Left ventricle myocardium inferior (tissue), 1 donor: Measurements from ENCODE around the gene AK1. TPM values are rescaled to one million over a fixed set of nuclear protein-coding genes. Genes with fewer than 3 reads are reported as not detected.

Source experiments
- DNase-seq: peaks from one replicate; pipeline ENCODE4 v3.0.0-alpha.2; 2020
- H3K27ac ChIP-seq: fragments of 200-600 bp; replicated peaks from 2 replicates; pipeline ENCODE4 v1.8.0; 2021
- H3K27me3 ChIP-seq: fragments of 200-600 bp; 2 replicates; pipeline ENCODE4 v1.8.0; 2021; ENCODE audit warnings: low read depth
- H3K36me3 ChIP-seq: fragments of 200-600 bp; 2 replicates; pipeline ENCODE4 v1.8.0; 2021
- H3K4me1 ChIP-seq: fragments of 200-600 bp; 2 replicates; pipeline ENCODE4 v1.8.0; 2021
- H3K4me3 ChIP-seq: fragments of 200-600 bp; 2 replicates; pipeline ENCODE4 v1.8.0; 2021; ENCODE audit warnings: mild to moderate bottlenecking, moderate library complexity
- H3K9me3 ChIP-seq: fragments of 200-600 bp; replicated peaks from 2 replicates; pipeline ENCODE4 v1.8.0; 2021
- intact Hi-C: fragments of 100-400 bp; cut with micrococcal nuclease; formaldehyde crosslinking; loops from one replicate; pipeline ENCODE4 v1.11.0; 2022
- total RNA-seq: library from RNA; stranded (reverse); fragmentation: NEBNext Ultra II Directional; extraction: Animal tissue kit (Norgen Biotek cat#: 25700); gene quantifications from one replicate; pipeline ENCODE4 v1.2.1, GENCODE V29; 2021
- TF ChIP-seq, protein P1 (sequence below): fragments of 200-600 bp; IDR thresholded peaks from 2 replicates; pipeline ENCODE4 v1.8.0; 2021; ENCODE audit warnings: antibody characterized with exemption, mild to moderate bottlenecking, borderline replicate concordance
- donor health status: DM: no; HTN: yes; CAD: no; lungs with severe emphysema.

The AK1 gene
- total RNA-seq, 1 donor from 2014 or later = 844 TPM

GRCh38 chr9:127878652-127879390 is 1.3 kb upstream of the AK1 start:
- peak overlapping the region; percentile 93 for H3K27ac ChIP-seq
- peaks cover 65% of the 10 kb centered on the region for H3K4me1 ChIP-seq
- no peaks in the 10 kb centered on the region for H3K9me3 ChIP-seq
- no peak overlapping the region for H3K4me3 ChIP-seq
- TF ChIP-seq, protein P1, sequence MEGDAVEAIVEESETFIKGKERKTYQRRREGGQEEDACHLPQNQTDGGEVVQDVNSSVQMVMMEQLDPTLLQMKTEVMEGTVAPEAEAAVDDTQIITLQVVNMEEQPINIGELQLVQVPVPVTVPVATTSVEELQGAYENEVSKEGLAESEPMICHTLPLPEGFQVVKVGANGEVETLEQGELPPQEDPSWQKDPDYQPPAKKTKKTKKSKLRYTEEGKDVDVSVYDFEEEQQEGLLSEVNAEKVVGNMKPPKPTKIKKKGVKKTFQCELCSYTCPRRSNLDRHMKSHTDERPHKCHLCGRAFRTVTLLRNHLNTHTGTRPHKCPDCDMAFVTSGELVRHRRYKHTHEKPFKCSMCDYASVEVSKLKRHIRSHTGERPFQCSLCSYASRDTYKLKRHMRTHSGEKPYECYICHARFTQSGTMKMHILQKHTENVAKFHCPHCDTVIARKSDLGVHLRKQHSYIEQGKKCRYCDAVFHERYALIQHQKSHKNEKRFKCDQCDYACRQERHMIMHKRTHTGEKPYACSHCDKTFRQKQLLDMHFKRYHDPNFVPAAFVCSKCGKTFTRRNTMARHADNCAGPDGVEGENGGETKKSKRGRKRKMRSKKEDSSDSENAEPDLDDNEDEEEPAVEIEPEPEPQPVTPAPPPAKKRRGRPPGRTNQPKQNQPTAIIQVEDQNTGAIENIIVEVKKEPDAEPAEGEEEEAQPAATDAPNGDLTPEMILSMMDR = no peak
- H3K27me3 ChIP-seq = no peaks in the 10 kb centered on the region
- intact Hi-C loops = no loop called here
- DNase-seq = no peak
- H3K36me3 ChIP-seq = no peaks in the 10 kb centered on the region

DNA sequence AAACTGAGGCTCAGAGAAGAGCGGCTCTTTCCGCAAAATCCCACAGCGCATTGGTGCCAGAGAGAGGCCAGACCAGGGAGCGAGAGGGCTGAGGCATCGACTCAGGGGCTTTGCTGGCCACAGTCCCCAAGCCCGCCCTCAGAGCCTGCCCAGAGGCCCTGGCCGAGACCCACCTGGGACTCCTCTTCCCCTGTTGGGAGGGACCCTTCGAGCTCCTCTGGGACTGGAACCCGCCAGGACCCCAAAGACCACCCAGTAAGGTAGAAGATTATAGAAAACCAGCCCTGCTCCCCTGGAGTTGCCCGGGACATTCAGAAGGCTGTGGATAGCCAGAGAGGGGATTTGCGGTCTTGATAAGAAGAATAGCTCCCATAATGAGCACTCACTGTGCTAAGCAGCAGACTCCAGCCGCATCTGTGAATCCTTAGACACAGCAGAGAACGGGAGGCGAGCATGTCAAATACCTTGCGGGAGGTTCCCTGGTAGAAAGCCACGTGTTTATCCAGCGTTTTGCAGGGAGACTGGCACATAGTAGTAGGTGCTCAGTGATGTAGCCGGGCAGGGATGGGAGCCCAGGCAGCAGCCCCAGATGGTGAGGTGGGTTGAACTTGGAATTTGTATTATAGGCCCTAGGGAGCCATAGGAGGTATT is 651 bp upstream of the AK1 start:
- Histone ChIP-seq H3K4me3 (peak overlapping the region; percentile 77), H3K9me3 (no peaks in the 10 kb centered on the region), H3K4me1 (peaks cover 68% of the 10 kb centered on the region), H3K27ac (peak overlapping the region; percentile 93), H3K36me3 (peaks cover 2% of the 10 kb centered on the region), H3K27me3 (no peaks in the 10 kb centered on the region)
- intact Hi-C loops = no loop called here
- TF ChIP-seq, protein P1 = no peak
- DNase-seq = no peak

DNA sequence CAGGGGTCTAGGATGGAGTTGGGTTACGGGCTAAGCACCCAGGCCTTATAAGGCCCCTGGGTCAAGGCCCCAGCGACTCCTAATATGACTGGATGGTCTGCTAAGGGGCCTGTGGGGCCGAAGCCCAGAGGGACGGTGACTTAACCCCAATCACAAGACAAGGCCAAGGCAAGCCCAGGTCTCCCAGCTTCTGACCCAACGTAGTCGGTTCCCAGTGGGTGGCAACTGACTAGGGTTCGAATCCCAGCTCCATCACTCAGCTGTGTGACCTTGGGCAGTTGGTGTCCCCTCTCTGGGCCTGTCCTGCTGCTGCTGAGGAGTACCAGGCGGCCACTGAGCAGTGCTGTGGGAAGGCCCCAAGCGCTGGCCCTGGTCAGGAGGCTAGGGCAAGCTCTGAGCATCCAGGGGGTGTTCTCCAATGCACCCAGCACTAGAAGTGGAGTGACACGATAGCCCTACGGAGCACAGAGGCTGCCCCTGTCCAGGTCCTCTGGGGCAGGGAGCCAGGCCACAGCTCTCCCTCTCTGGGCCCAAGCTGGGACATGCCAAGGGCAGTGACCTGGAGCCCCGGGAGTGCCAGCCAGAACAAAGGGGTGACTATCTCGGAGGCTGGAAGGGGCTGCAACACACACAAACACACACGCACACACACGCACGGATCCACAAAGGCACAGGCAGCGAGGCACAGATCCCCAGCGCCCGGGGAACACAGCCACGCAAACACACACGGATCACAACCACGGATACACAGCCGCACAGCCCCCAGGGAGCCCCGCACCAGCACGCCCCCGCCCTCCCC is 512 bp downstream of the AK1 start:
- H3K9me3 ChIP-seq = no peaks in the 10 kb centered on the region
- H3K4me3 ChIP-seq = peak overlapping the region; percentile 77
- TF ChIP-seq, protein P1 = no peak
- peaks cover 65% of the 10 kb centered on the region for H3K4me1 ChIP-seq
- DNase-seq = no peak
- H3K27me3 ChIP-seq = no peaks in the 10 kb centered on the region
- H3K36me3 ChIP-seq = peaks cover 14% of the 10 kb centered on the region
- intact Hi-C loops = no loop called here
- H3K27ac ChIP-seq = peak overlapping the region; percentile 93

DNA sequence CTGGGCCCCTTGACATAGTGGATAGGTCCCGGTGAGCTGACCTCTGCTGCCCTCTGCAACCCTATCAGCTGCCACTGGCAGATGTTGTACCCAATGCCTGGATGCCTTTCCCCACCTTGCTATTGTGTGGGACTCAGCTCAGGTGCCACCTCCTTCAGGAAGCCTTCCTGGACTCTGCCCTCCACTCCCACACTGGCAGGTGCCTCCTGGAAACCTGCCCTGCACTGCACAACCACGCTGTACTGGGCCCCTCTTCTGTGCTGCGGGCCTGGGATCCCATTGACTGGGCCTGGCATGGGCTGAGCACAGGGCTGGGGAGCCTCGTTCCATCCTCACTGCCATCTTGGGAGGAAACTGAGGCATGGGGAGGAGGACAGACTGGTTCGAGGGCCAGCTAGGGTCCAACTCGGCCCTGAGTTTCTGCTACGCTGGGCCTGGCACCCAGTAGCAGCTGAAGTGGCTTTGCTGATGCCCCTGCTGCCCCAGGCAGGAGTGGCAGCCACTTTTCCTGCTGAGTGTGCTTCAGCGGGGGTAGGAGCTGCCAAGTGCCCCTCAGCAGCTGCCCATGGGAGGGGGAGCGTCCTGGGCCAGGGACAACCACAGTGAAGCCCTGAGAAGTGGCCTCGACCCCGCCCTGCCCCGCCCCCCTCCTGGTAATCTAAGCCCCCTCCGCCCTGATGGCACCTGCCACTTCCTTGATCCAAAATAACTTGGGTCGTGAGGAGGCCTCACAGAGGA is 1.3 kb downstream of the AK1 start:
- peaks cover 66% of the 10 kb centered on the region for H3K4me1 ChIP-seq
- peaks cover 22% of the 10 kb centered on the region for H3K36me3 ChIP-seq
- no peaks in the 10 kb centered on the region for H3K9me3 ChIP-seq
- H3K4me3 ChIP-seq = peak overlapping the region; percentile 77
- no peak for DNase-seq
- intact Hi-C loops = no loop called here
- TF ChIP-seq, protein P1 = no peak
- H3K27me3 ChIP-seq = no peaks in the 10 kb centered on the region
- peak overlapping the region; percentile 93 for H3K27ac ChIP-seq

DNA sequence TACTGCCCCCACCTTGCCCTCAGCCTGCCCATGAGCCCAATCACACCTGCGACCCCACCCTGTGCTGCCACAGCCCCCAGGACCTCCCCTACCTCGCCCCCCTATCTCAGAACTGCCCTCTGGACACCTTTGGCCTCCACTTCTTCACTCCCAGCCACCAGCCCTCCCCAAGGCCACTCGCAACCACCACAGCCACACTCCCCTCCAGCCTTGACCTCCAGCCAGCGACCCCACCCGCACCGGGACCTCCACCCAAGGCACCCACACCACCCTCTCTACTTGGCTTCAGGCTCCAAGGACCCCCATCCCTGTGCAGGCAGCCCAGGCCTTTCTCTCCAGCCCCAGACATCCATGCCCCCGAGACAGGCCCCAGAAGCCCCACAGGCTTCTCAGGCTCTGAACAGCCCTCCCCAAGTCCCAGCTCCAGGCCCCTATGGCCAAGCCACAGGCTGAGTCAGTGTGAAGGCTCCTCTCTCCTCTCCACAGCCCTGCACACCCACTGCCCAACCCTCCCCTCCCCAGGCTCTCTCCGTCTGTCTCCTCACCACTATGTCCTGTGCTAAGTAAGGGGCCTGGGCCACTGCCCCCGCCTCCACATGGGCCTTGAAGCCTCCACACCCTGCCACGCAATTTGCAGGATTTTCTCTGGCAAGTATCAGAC is 2.0 kb downstream of the AK1 start:
- Histone ChIP-seq H3K27me3 (no peaks in the 10 kb centered on the region), H3K36me3 (peaks cover 29% of the 10 kb centered on the region), H3K27ac (peak overlapping the region; percentile 93), H3K4me3 (peak overlapping the region; percentile 77), H3K4me1 (peaks cover 71% of the 10 kb centered on the region), H3K9me3 (no peaks in the 10 kb centered on the region)
- DNase-seq = no peak
- intact Hi-C loops = no loop called here
- TF ChIP-seq, protein P1 = no peak
